HCT116 (cell line): ENCODE measurements around the gene UGT2B17. TPM values are rescaled to one million over a fixed set of nuclear protein-coding genes. Genes with fewer than 3 reads are reported as not detected.
"Not testable (repeated sequence)": the region's sequence is repeated elsewhere in the genome, so short reads cannot be mapped to it uniquely, and the experiment has no call there.

ENCODE experiments used
- ATAC-seq: fragments of 200-7000 bp; cut with Tn5 transposase; 2 replicates; pipeline ENCODE4 v1.9.1; 2020; ENCODE audit warnings: mild to moderate bottlenecking, moderate library complexity
- BruUV-seq: library from RNA; stranded (reverse); fragments of 400-500 nt; replicated peaks from 2 replicates; lab custom pipeline; 2021; lab: Mats Ljungman, UMichigan
- CTCF ChIA-PET: fragments of 300-600 bp; sonication (Branson Sonifier 250); formaldehyde crosslinking; loops from one replicate; lab custom pipeline; 2021; ENCODE audit warnings: antibody characterized with exemption; lab: Charles Lee
- POLR2A ChIA-PET: fragments of 300-600, 350-600 bp; sonication (Branson Sonifier 250); formaldehyde crosslinking; loops from one replicate; lab custom pipeline; 2021; ENCODE audit warnings: antibody characterized with exemption; lab: Charles Lee
- RAD21 ChIA-PET, 2 experiments: fragments of 300-600 bp; sonication (Branson Sonifier 250); formaldehyde crosslinking; loops; one replicate each; lab custom pipeline; 2023; ENCODE audit warnings: low total read pairs in 2 of 2; ENCODE audit not compliant: uncharacterized antibody in 2 of 2, unreplicated experiment in 2 of 2, low non-redundant PET in 1 of 2; lab: Charles Lee
- DNase-seq: peaks from one replicate; pipeline ENCODE4 v3.0.0-alpha.2; 2010; ENCODE audit warnings: low read depth, low spot score
- H2AFZ ChIP-seq: fragments of 200-600 bp; shearing (Covaris generic), sonication (generic); 2 replicates; pipeline ENCODE4 v1.6.1; 2017; ENCODE audit warnings: low read depth, mixed run types, mixed read lengths, antibody characterized with exemption, low read length; ENCODE audit not compliant: poor library complexity, severe bottlenecking
- H3K27ac ChIP-seq: 2 replicates; pipeline ENCODE4 v1.5.1; 2012; ENCODE audit warnings: low read depth, low read length
- H3K27me3 ChIP-seq: fragments of 200-600 bp; sonication (generic); 2 replicates; pipeline ENCODE4 v1.6.1; 2016; ENCODE audit warnings: mixed run types, low read length, mixed read lengths; ENCODE audit not compliant: insufficient read depth
- H3K36me3 ChIP-seq, 2 experiments: fragments of 200-500 bp in 1 of 2; fragments of 200-600 bp in 1 of 2; sonication (Bioruptor generic) in 1 of 2; sonication (generic) in 1 of 2; 2 replicates each; pipeline versions ENCODE4 v1.5.1 to v1.6.1; 2014 to 2016; ENCODE audit warnings: low read length in 2 of 2, inconsistent platforms in 1 of 2, mixed read lengths in 1 of 2, mixed run types in 1 of 2; ENCODE audit not compliant: insufficient read depth in 2 of 2, control insufficient read depth in 1 of 2
- H3K4me1 ChIP-seq, 2 experiments: fragments of 200-600 bp in 1 of 2; sonication (generic) in 1 of 2; 2 replicates each; pipeline versions ENCODE4 v1.5.1 to v1.6.1; 2012 to 2017; ENCODE audit warnings: low read length in 2 of 2, inconsistent platforms in 1 of 2, mild to moderate bottlenecking in 1 of 2, mixed read lengths in 1 of 2, mixed run types in 1 of 2, moderate library complexity in 1 of 2; ENCODE audit not compliant: insufficient read depth in 2 of 2, control insufficient read depth in 1 of 2
- H3K4me2 ChIP-seq: fragments of 200-600 bp; sonication (generic); 2 replicates; pipeline ENCODE4 v1.6.1; 2017; ENCODE audit warnings: mixed run types, low read length, mixed read lengths
- H3K4me3 ChIP-seq, 2 experiments: fragments of 200-600 bp in 1 of 2; sonication (generic) in 1 of 2; replicated peaks in 1 of 2; 2 replicates each; pipeline ENCODE4 v1.5.1; 2011 to 2016; ENCODE audit warnings: low read length in 2 of 2, control low read depth in 1 of 2, low read depth in 1 of 2, mild to moderate bottlenecking in 1 of 2, mixed read lengths in 1 of 2, mixed run types in 1 of 2
- H3K79me2 ChIP-seq: fragments of 200-600 bp; sonication (generic); 2 replicates; pipeline ENCODE4 v1.6.1; 2017; ENCODE audit warnings: mild to moderate bottlenecking, mixed run types, low read length, moderate library complexity, mixed read lengths; ENCODE audit not compliant: insufficient read depth
- H3K9ac ChIP-seq: fragments of 200-600 bp; sonication (generic); 2 replicates; pipeline ENCODE4 v1.6.1; 2016; ENCODE audit warnings: low read length, mixed read lengths
- H3K9me2 ChIP-seq: fragments of 200-600 bp; sonication (generic), shearing (Covaris generic); 2 replicates; pipeline ENCODE4 v1.6.1; 2017; ENCODE audit warnings: mixed run types, mild to moderate bottlenecking, moderate library complexity; ENCODE audit not compliant: insufficient read depth
- H3K9me3 ChIP-seq, 2 experiments: fragments of 200-500 bp in 1 of 2; fragments of 200-600 bp in 1 of 2; sonication (Bioruptor generic) in 1 of 2; sonication (generic) in 1 of 2; 2 replicates each; pipeline ENCODE4 v1.6.1; 2014 to 2017; ENCODE audit warnings: low read length in 2 of 2, mixed read lengths in 2 of 2, inconsistent platforms in 1 of 2, low read depth in 1 of 2, mild to moderate bottlenecking in 1 of 2, mixed run types in 1 of 2, moderate library complexity in 1 of 2; ENCODE audit not compliant: control insufficient read depth in 1 of 2, insufficient read depth in 1 of 2
- H4K20me1 ChIP-seq: fragments of 200-600 bp; sonication (generic), shearing (Covaris generic); 2 replicates; pipeline ENCODE4 v1.6.1; 2017; ENCODE audit warnings: mixed run types, mild to moderate bottlenecking, moderate library complexity; ENCODE audit not compliant: insufficient read depth
- CBX3 ChIP-seq: IDR thresholded peaks from 2 replicates; pipeline ENCODE4 v1.6.1; 2012; ENCODE audit warnings: low read depth
- CTCF ChIP-seq, 3 experiments: fragments of 200-600 bp in 1 of 3; sonication (generic) in 1 of 3; IDR thresholded peaks in 2 of 3; conservative IDR thresholded peaks in 1 of 3; 2 replicates each; pipeline ENCODE4 v1.5.1; 2012 to 2017; ENCODE audit warnings: low read depth in 2 of 3, low read length in 2 of 3, antibody characterized with exemption in 1 of 3, borderline replicate concordance in 1 of 3, control low read depth in 1 of 3, mild to moderate bottlenecking in 1 of 3, mixed read lengths in 1 of 3, mixed run types in 1 of 3, moderate library complexity in 1 of 3; ENCODE audit not compliant: insufficient read depth in 1 of 3
- EZH2 ChIP-seq: fragments of 200-600 bp; sonication (generic); IDR thresholded peaks from 2 replicates; pipeline ENCODE4 v1.6.1; 2017; ENCODE audit warnings: antibody characterized with exemption, mixed run types
- EZH2phosphoT487 ChIP-seq: fragments of 200-600 bp; IDR thresholded peaks from 2 replicates; pipeline ENCODE4 v1.6.1; 2018; ENCODE audit warnings: antibody characterized with exemption, borderline replicate concordance
- POLR2AphosphoS5 ChIP-seq: IDR thresholded peaks from 2 replicates; pipeline ENCODE4 v1.6.1; 2011; ENCODE audit warnings: mild to moderate bottlenecking, low read depth, low read length, moderate library complexity
- SIN3A ChIP-seq: IDR thresholded peaks from 2 replicates; pipeline ENCODE4 v1.6.1; 2012; ENCODE audit warnings: low read depth
- SP1 ChIP-seq: IDR thresholded peaks from 2 replicates; pipeline ENCODE4 v1.6.1; 2012; ENCODE audit warnings: low read depth
- YY1 ChIP-seq: IDR thresholded peaks from 2 replicates; pipeline ENCODE4 v1.6.1; 2011; ENCODE audit warnings: low read length, low read depth, moderate library complexity, mild to moderate bottlenecking; ENCODE audit not compliant: insufficient replicate concordance; ENCODE audit errors: extremely low read depth
- ZFX ChIP-seq: fragments of 450-650 bp; IDR thresholded peaks from 2 replicates; pipeline ENCODE4 v1.6.1; 2017
- ZNF274 ChIP-seq: fragments of 200-500 bp; sonication (Bioruptor generic); IDR thresholded peaks from 2 replicates; pipeline ENCODE4 v1.6.1; 2014; ENCODE audit warnings: mild to moderate bottlenecking, low read depth, low read length, inconsistent platforms
- intact Hi-C: fragments of 100-400 bp; cut with micrococcal nuclease; formaldehyde crosslinking; loops from 2 replicates; pipeline ENCODE4 v1.10.0; 2022
- total RNA-seq: library from RNA; stranded (reverse); gene quantifications from one replicate; pipeline ENCODE4 v1.2.1, GENCODE V29; 2021; ENCODE audit not compliant: unreplicated experiment

The UGT2B17 gene
- total RNA-seq, 1 experiment from 2014 or later: not detected

GRCh38 chr4:68575636-68576035 lies 486 bp downstream of the UGT2B17 start:
- H3K4me3 ChIP-seq, H3K27ac ChIP-seq, DNase-seq, H3K27me3 ChIP-seq, H3K9me3 ChIP-seq, H2AFZ ChIP-seq, H3K9ac ChIP-seq, intact Hi-C loops, H4K20me1 ChIP-seq, ATAC-seq, CTCF ChIA-PET, H3K4me1 ChIP-seq, H3K79me2 ChIP-seq, H3K9me2 ChIP-seq, POLR2A ChIA-PET, H3K4me2 ChIP-seq, RAD21 ChIA-PET, H3K36me3 ChIP-seq, BruUV-seq: not testable (repeated sequence)

- Histone ChIP-seq H3K9me3 (no peaks in the 10 kb centered on the region), H4K20me1 (no peaks in the 10 kb centered on the region), H3K4me1 (no peaks in the 10 kb centered on the region), H3K4me3 (no peak overlapping the region), H3K36me3 (no peaks in the 10 kb centered on the region), H2AFZ (no peak overlapping the region), H3K79me2 (no peaks in the 10 kb centered on the region), H3K4me2 (no peak overlapping the region), H3K9me2 (no peaks in the 10 kb centered on the region), H3K27me3 (no peaks in the 10 kb centered on the region), H3K27ac (no peak overlapping the region), H3K9ac (no peak overlapping the region)
- RAD21 ChIA-PET: no interaction called here
- intact Hi-C loops: no loop called here
- BruUV-seq: no TSS peak
- no peak for TF ChIP-seq SIN3A
- no peak for TF ChIP-seq CTCF (IDR thresholded peaks at IDR 0.05 in 2 of 3, conservative IDR thresholded peaks at IDR 0.05 in 1 of 3; ENCODE audit: borderline replicate concordance in 1 of 3, insufficient read depth in 1 of 3, low read depth in 2 of 3, low read length in 2 of 3)
- TF ChIP-seq EZH2phosphoT487: no peak
- no peak for TF ChIP-seq ZNF274
- TF ChIP-seq EZH2: no peak
- TF ChIP-seq SP1: no peak
- no peak for TF ChIP-seq CBX3
- TF ChIP-seq ZFX: no peak
- no peak for TF ChIP-seq YY1
- no peak for TF ChIP-seq POLR2AphosphoS5
- CTCF ChIA-PET: no interaction called here
- POLR2A ChIA-PET: no interaction called here
- DNase-seq (no peak), ATAC-seq (no peak)
Observed at GRCh38 chr4:68575081-68575480, 1.0 kb downstream of the UGT2B17 start.
